Fibroblast of skin of left quadriceps (primary cell): ENCODE data around the gene RGS3.

Experiments
- DNase-seq, 2 experiments: peaks; one replicate each; pipeline ENCODE4 v3.0.0-alpha.2; 2013; ENCODE audit warnings: low read depth in 2 of 2

Gene RGS3

GRCh38 chr9:113511856-113512761 is 48.6 kb downstream of the RGS3 start:
- DNase-seq = no peak

- no peak for DNase-seq
Measured at GRCh38 chr9:113513111-113513510, 49.6 kb downstream of the RGS3 start.

GRCh38 chr9:113513536-113513935 is 50.0 kb downstream of the RGS3 start:
- DNase-seq = no peak

- DNase-seq = no peak
Measured at GRCh38 chr9:113514061-113514460, 50.5 kb downstream of the RGS3 start.

GRCh38 chr9:113514748-113515147 is 51.2 kb downstream of the RGS3 start:
- no peak for DNase-seq

GRCh38 chr9:113515862-113516261 is 52.3 kb downstream of the RGS3 start:
- DNase-seq = no peak

GRCh38 chr9:113516840-113517577 is 53.5 kb downstream of the RGS3 start:
- DNase-seq = no peak

GRCh38 chr9:113519426-113520108 is 56.0 kb downstream of the RGS3 start:
- no peak for DNase-seq

- DNase-seq = no peak
Measured at GRCh38 chr9:113520109-113520642, 56.6 kb downstream of the RGS3 start.

GRCh38 chr9:113521693-113522255 is 58.2 kb downstream of the RGS3 start:
- DNase-seq = no peak

- no peak for DNase-seq
Measured at GRCh38 chr9:113522419-113522818, 58.9 kb downstream of the RGS3 start.

- no peak for DNase-seq
Measured at GRCh38 chr9:113522858-113523257, 59.3 kb downstream of the RGS3 start.

GRCh38 chr9:113523421-113524141 is 60.1 kb downstream of the RGS3 start:
- no peak for DNase-seq

GRCh38 chr9:113524468-113524867 is 60.9 kb downstream of the RGS3 start:
- no peak for DNase-seq

- no peak for DNase-seq
Measured at GRCh38 chr9:113525205-113525604, 61.7 kb downstream of the RGS3 start.

GRCh38 chr9:113525831-113526230 is 62.3 kb downstream of the RGS3 start:
- no peak for DNase-seq

GRCh38 chr9:113526231-113526746 is 62.8 kb downstream of the RGS3 start:
- DNase-seq = no peak

GRCh38 chr9:113526841-113527240 is 63.3 kb downstream of the RGS3 start:
- DNase-seq = no peak

GRCh38 chr9:113528088-113528487 is 64.6 kb downstream of the RGS3 start:
- no peak for DNase-seq

- DNase-seq = no peak
Measured at GRCh38 chr9:113528811-113529210, 65.3 kb downstream of the RGS3 start.
